ENCODE results near the gene ZMIZ1. TPM values are rescaled to one million over a fixed set of nuclear protein-coding genes. Genes with fewer than 3 reads are reported as not detected.

Gene ZMIZ1
- total RNA-seq, 1 donor from 2014 or later = 84.7 TPM

GRCh38 chr10:79068203-79068561 lies 584 bp upstream of the ZMIZ1 start:
- intact Hi-C loops (cut with DNase I) = no loop called here

GRCh38 chr10:79069325-79070080 lies 737 bp downstream of the ZMIZ1 start:
- H3K27ac ChIP-seq = peak overlapping the region; percentile 94
- TF ChIP-seq CTCF (IDR thresholded peaks at IDR 0.05) = no peak
- intact Hi-C loops (cut with DNase I) = loop anchor here (5.0 kb wide), 1 partner anchor 128 kb away; no protein-coding TSS in a partner anchor
- H3K36me3 ChIP-seq = no peaks in the 10 kb centered on the region
- no peaks in the 10 kb centered on the region for H3K27me3 ChIP-seq
- DNase-seq = peak; percentile 86
- no peaks in the 10 kb centered on the region for H3K9me3 ChIP-seq
- peak; percentile 2 for ATAC-seq
- H3K4me1 ChIP-seq = peaks cover 42% of the 10 kb centered on the region
- peak overlapping the region; percentile 87 for H3K4me3 ChIP-seq

More at GRCh38 chr10:79068203-79068561, 584 bp upstream of the ZMIZ1 start:
- Histone ChIP-seq H3K27ac (peak overlapping the region; percentile 94), H3K36me3 (no peaks in the 10 kb centered on the region), H3K4me3 (peak overlapping the region; percentile 87), H3K9me3 (no peaks in the 10 kb centered on the region), H3K27me3 (no peaks in the 10 kb centered on the region), H3K4me1 (peaks cover 29% of the 10 kb centered on the region)
- no peak for TF ChIP-seq CTCF (IDR thresholded peaks at IDR 0.05)
- DNase-seq = peak; percentile 75
- no peak for ATAC-seq

DNA sequence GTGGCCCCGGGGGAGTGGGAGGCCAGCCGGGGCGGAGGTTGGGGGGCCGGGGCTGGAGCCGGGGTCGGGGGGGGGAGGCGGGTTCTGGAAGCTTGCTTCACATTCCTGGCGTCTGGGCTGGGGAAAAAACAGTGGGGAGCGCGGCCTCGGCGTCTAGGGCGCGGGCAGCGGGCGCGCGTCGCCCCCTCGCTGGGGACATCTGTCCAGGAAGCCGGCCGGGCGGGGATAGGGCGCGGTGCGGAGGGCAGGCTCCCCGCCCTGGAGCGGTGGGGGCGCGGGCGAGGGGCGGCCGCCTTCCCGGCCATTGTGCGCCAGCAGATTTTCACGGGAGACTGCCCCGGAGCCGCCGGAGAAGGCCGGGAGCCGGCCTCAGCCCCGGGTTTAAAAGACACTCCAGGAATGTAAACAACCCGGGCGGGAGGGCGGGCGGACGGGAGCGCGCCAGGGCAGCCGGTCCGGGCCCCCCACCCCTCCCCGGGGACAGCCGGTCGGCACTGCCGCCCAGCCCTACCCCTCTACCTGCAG lies 1.4 kb downstream of the ZMIZ1 start:
- ATAC-seq (peak; percentile 3), DNase-seq (peak; percentile 80)
- intact Hi-C loops (cut with DNase I) = loop anchor here (5.0 kb wide), 1 partner anchor 127 kb away; no protein-coding TSS in a partner anchor
- Histone ChIP-seq H3K9me3 (no peaks in the 10 kb centered on the region), H3K4me3 (peak overlapping the region; percentile 87), H3K4me1 (peaks cover 49% of the 10 kb centered on the region), H3K27ac (peak overlapping the region; percentile 94), H3K36me3 (no peaks in the 10 kb centered on the region), H3K27me3 (no peaks in the 10 kb centered on the region)
- TF ChIP-seq CTCF (IDR thresholded peaks at IDR 0.05) = no peak

- Histone ChIP-seq H3K27ac (peak overlapping the region; percentile 94), H3K27me3 (no peaks in the 10 kb centered on the region), H3K4me1 (peaks cover 55% of the 10 kb centered on the region), H3K4me3 (peak overlapping the region; percentile 87), H3K36me3 (no peaks in the 10 kb centered on the region), H3K9me3 (no peaks in the 10 kb centered on the region)
- intact Hi-C loops (cut with DNase I) = loop anchor here (5.0 kb wide), 1 partner anchor 126 kb away; no protein-coding TSS in a partner anchor
- no peak for TF ChIP-seq CTCF (IDR thresholded peaks at IDR 0.05)
- peak; percentile 95 for DNase-seq
- ATAC-seq = peak; percentile 78
Measured at GRCh38 chr10:79070606-79071395, 2.0 kb downstream of the ZMIZ1 start.

DNA sequence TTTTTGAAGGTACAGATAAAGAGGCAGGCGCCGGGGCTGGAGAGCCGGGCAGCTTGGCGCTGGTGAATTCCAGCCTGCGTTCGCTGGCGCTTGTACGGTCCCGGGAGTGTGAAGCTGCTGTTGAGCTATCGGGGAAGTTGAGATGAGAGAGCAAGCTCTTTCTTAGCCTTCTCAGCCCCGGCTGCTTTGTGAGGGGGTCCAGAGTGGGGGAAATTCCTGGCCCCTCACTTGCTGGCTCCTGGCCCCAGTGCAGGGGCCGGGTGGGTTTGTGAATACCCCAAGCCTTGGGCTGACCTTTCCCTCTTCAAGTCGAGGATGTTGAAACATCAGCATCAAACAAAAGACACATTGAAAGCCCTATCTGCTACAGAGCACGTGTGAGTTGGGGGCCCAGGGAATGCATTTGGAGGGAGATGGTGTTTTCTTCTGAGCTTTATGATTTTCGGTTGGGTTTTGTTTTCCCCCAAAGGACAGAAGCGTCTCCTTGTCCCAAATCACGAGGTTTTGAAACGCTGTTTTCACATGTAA lies 2.7 kb downstream of the ZMIZ1 start:
- H3K36me3 ChIP-seq = no peaks in the 10 kb centered on the region
- H3K9me3 ChIP-seq = no peaks in the 10 kb centered on the region
- H3K27me3 ChIP-seq = no peaks in the 10 kb centered on the region
- no peak for ATAC-seq
- H3K4me1 ChIP-seq = peaks cover 61% of the 10 kb centered on the region
- intact Hi-C loops (cut with DNase I) = loop anchor here (5.0 kb wide), 1 partner anchor 126 kb away; no protein-coding TSS in a partner anchor
- peak overlapping the region; percentile 87 for H3K4me3 ChIP-seq
- DNase-seq = no peak
- H3K27ac ChIP-seq = peak overlapping the region; percentile 94
- no peak for TF ChIP-seq CTCF (IDR thresholded peaks at IDR 0.05)
